IMR-90 (cell line): ENCODE data around the gene ZMYND11. TPM values are rescaled to one million over a fixed set of nuclear protein-coding genes. Genes with fewer than 3 reads are reported as not detected.

Experiments used
- ATAC-seq: fragments of 200-7000 bp; cut with Tn5 transposase; 2 replicates; pipeline ENCODE4 v1.9.1; 2020; ENCODE audit warnings: low read depth, mild to moderate bottlenecking, moderate library complexity
- BruUV-seq: library from RNA; stranded (reverse); fragments of 400-500 nt; replicated peaks from 2 replicates; lab custom pipeline; 2021; lab: Mats Ljungman, UMichigan
- CTCF ChIA-PET: fragments of 300-600 bp; formaldehyde crosslinking; extraction: SDS; loops from one replicate; lab custom pipeline; 2021; ENCODE audit warnings: antibody characterized with exemption; lab: Yijun Ruan, JAX
- POLR2A ChIA-PET: fragments of 300-600 bp; sonication (Branson Sonifier 250); formaldehyde crosslinking; loops from one replicate; lab custom pipeline; 2022; ENCODE audit warnings: antibody characterized with exemption; ENCODE audit not compliant: unreplicated experiment; lab: Charles Lee
- DNase-seq: peaks from one replicate; pipeline ENCODE4 v3.0.0; 2013
- H2AFZ ChIP-seq: replicated peaks from 2 replicates; pipeline ENCODE3; 2013; ENCODE audit warnings: low read length, mild to moderate bottlenecking; ENCODE audit not compliant: poor library complexity
- H2AK5ac ChIP-seq: 2 replicates; pipeline ENCODE4 v1.6.1; 2013; ENCODE audit warnings: low read depth, low read length, inconsistent platforms
- H2AK9ac ChIP-seq: replicated peaks from 2 replicates; pipeline ENCODE3; 2013; ENCODE audit warnings: mild to moderate bottlenecking, low read depth, low read length, moderate library complexity; ENCODE audit not compliant: poor library complexity
- H2BK120ac ChIP-seq: 2 replicates; pipeline ENCODE4 v1.6.1; 2013; ENCODE audit warnings: low read depth, low read length, inconsistent platforms
- H2BK15ac ChIP-seq: 3 replicates; pipeline ENCODE4 v1.6.1; 2013; ENCODE audit warnings: low read depth, low read length, inconsistent platforms
- H2BK20ac ChIP-seq: 2 replicates; pipeline ENCODE4 v1.6.1; 2013; ENCODE audit warnings: low read depth, mild to moderate bottlenecking, inconsistent platforms, low read length, moderate library complexity
- H2BK5ac ChIP-seq: 2 replicates; pipeline ENCODE4 v1.6.1; 2013; ENCODE audit warnings: mild to moderate bottlenecking, low read depth, low read length, inconsistent platforms; ENCODE audit not compliant: poor library complexity, severe bottlenecking
- H3K14ac ChIP-seq: replicated peaks from 2 replicates; pipeline ENCODE4 v1.6.1; 2013; ENCODE audit warnings: low read depth, low read length, inconsistent platforms
- H3K18ac ChIP-seq: 2 replicates; pipeline ENCODE4 v1.6.1; 2013; ENCODE audit warnings: low read depth, low read length, control low read depth
- H3K23ac ChIP-seq: 2 replicates; pipeline ENCODE4 v1.6.1; 2013; ENCODE audit warnings: low read depth, low read length, inconsistent platforms
- H3K27ac ChIP-seq: 2 replicates; pipeline ENCODE4 v1.5.1; 2013; ENCODE audit warnings: mild to moderate bottlenecking, control low read depth, low read length; ENCODE audit not compliant: insufficient read depth
- H3K27me3 ChIP-seq: 2 replicates; pipeline ENCODE4 v1.6.1; 2013; ENCODE audit warnings: low read length; ENCODE audit not compliant: control insufficient read depth, insufficient read depth
- H3K36me3 ChIP-seq: 2 replicates; pipeline ENCODE4 v1.6.1; 2013; ENCODE audit warnings: low read length, mixed read lengths; ENCODE audit not compliant: control insufficient read depth, insufficient read depth
- H3K4ac ChIP-seq: 2 replicates; pipeline ENCODE4 v1.6.1; 2013; ENCODE audit warnings: low read depth, low read length, inconsistent platforms
- H3K4me1 ChIP-seq: 2 replicates; pipeline ENCODE4 v1.6.1; 2013; ENCODE audit warnings: low read length, mixed read lengths; ENCODE audit not compliant: control insufficient read depth, insufficient read depth
- H3K4me2 ChIP-seq: 2 replicates; pipeline ENCODE4 v1.6.1; 2013; ENCODE audit warnings: low read depth, mild to moderate bottlenecking, control low read depth, low read length, moderate library complexity
- H3K4me3 ChIP-seq: 2 replicates; pipeline ENCODE4 v1.5.1; 2013; ENCODE audit warnings: low read depth, mild to moderate bottlenecking, control low read depth, low read length, moderate library complexity; ENCODE audit not compliant: insufficient read depth
- H3K56ac ChIP-seq: 2 replicates; pipeline ENCODE4 v1.6.1; 2013; ENCODE audit warnings: low read length, inconsistent platforms; ENCODE audit not compliant: insufficient read depth; ENCODE audit errors: extremely low read depth
- H3K79me1 ChIP-seq, 2 experiments: 2 replicates each; pipeline ENCODE4 v1.6.1; 2013; ENCODE audit warnings: low read length in 2 of 2, inconsistent platforms in 1 of 2, low read depth in 1 of 2
- H3K9ac ChIP-seq: 2 replicates; pipeline ENCODE4 v1.6.1; 2013; ENCODE audit warnings: low read depth, low read length, control low read depth
- H3K9me1 ChIP-seq: 2 replicates; pipeline ENCODE4 v1.6.1; 2013; ENCODE audit warnings: low read length, inconsistent platforms; ENCODE audit not compliant: insufficient read depth
- H3K9me3 ChIP-seq: 2 replicates; pipeline ENCODE4 v1.6.1; 2013; ENCODE audit warnings: low read length; ENCODE audit not compliant: control insufficient read depth, insufficient read depth
- H4K20me1 ChIP-seq: 2 replicates; pipeline ENCODE4 v1.6.1; 2013; ENCODE audit warnings: low read length, inconsistent platforms; ENCODE audit not compliant: insufficient read depth
- H4K5ac ChIP-seq: 2 replicates; pipeline ENCODE4 v1.6.1; 2013; ENCODE audit warnings: mild to moderate bottlenecking, low read depth, low read length, control low read depth
- H4K8ac ChIP-seq, 2 experiments: 2 replicates each; pipeline ENCODE4 v1.6.1; 2013; ENCODE audit warnings: low read depth in 2 of 2, low read length in 2 of 2, control low read depth in 1 of 2, inconsistent platforms in 1 of 2
- H4K91ac ChIP-seq: 2 replicates; pipeline ENCODE4 v1.6.1; 2013; ENCODE audit warnings: low read depth, low read length, inconsistent platforms; ENCODE audit not compliant: insufficient read depth
- CHD1 ChIP-seq: IDR thresholded peaks from 2 replicates; pipeline ENCODE4 v1.6.1; 2012; ENCODE audit warnings: low read depth, low read length, improper control_type of control experiment
- CTCF ChIP-seq: conservative IDR thresholded peaks from 2 replicates; pipeline ENCODE4 v1.5.1; 2012; ENCODE audit warnings: mild to moderate bottlenecking, low read depth, low read length, improper control_type of control experiment
- FOS ChIP-seq: fragments of 150-350 bp; IDR thresholded peaks from 2 replicates; pipeline ENCODE4 v1.6.1; 2016; ENCODE audit warnings: low read depth, low read length
- MAFK ChIP-seq: IDR thresholded peaks from 2 replicates; pipeline ENCODE4 v1.6.1; 2012; ENCODE audit warnings: low read depth, low read length, improper control_type of control experiment
- MAZ ChIP-seq: IDR thresholded peaks from 2 replicates; pipeline ENCODE4 v1.6.1; 2012; ENCODE audit warnings: low read depth, mild to moderate bottlenecking, low read length, improper control_type of control experiment, moderate library complexity, borderline replicate concordance
- MXI1 ChIP-seq: IDR thresholded peaks from 2 replicates; pipeline ENCODE4 v1.6.1; 2012; ENCODE audit warnings: low read depth, mild to moderate bottlenecking, low read length, moderate library complexity, borderline replicate concordance
- NFE2L2 ChIP-seq: fragments of 150-350 bp; IDR thresholded peaks from 2 replicates; pipeline ENCODE4 v1.6.1; 2016; ENCODE audit warnings: low read depth, mild to moderate bottlenecking, low read length
- POLR2A ChIP-seq: IDR thresholded peaks from 2 replicates; pipeline ENCODE4 v1.6.1; 2012; ENCODE audit warnings: mild to moderate bottlenecking, low read depth, low read length
- RCOR1 ChIP-seq: IDR thresholded peaks from 2 replicates; pipeline ENCODE4 v1.6.1; 2012; ENCODE audit warnings: mild to moderate bottlenecking, low read length, improper control_type of control experiment; ENCODE audit not compliant: insufficient replicate concordance
- USF2 ChIP-seq: fragments of 150-350 bp; IDR thresholded peaks from 2 replicates; pipeline ENCODE4 v1.6.1; 2017; ENCODE audit warnings: mild to moderate bottlenecking, antibody characterized with exemption, low read length, low read depth
- WGBS, 2 experiments: methylation state at CpG; one replicate each; pipeline versions ENCODE4 v1.1.5 to v1.1.7; 2013; ENCODE audit warnings: missing lambda C conversion rate in 2 of 2; ENCODE audit not compliant: insufficient read length in 1 of 2; ENCODE audit errors: extremely low coverage in 2 of 2; 5-methylcytosine and 5-hydroxymethylcytosine counted together
- dilution Hi-C: fragments of 300-500 bp; cut with HindIII; formaldehyde crosslinking; loops from one replicate; pipeline ENCODE4 v1.14.3; 2018; ENCODE audit warnings: low sequenced_read_pairs; ENCODE audit not compliant: unreplicated experiment
- in situ Hi-C: fragments of 300-500 bp; cut with MboI; formaldehyde crosslinking; loops from 3 replicates; pipeline ENCODE4 v1.14.3; 2019; ENCODE audit warnings: low sequenced_read_pairs, inconsistent platforms, mixed read lengths
- intact Hi-C: fragments of 100-400 bp; cut with micrococcal nuclease; formaldehyde crosslinking; loops from 2 replicates; pipeline ENCODE4 v1.10.0; 2022
- polyA plus RNA-seq, 3 experiments: library from polyadenylated mRNA; depleted of rRNA; stranded (reverse); fragments of >200 nt; gene quantifications; 2 replicates each; pipeline ENCODE4 v1.2.3, GENCODE V29; 2012; ENCODE audit warnings: low replicate concordance in 1 of 3
- total RNA-seq: library from RNA; depleted of rRNA; stranded (reverse); fragments of >200 nt; gene quantifications from 2 replicates; pipeline ENCODE4 v1.2.3, GENCODE V29; 2012
- TF ChIP-seq, protein P1 (sequence below): fragments of 150-350 bp; IDR thresholded peaks from 2 replicates; pipeline ENCODE4 v1.6.1; 2016; ENCODE audit warnings: low read depth, mild to moderate bottlenecking, low read length, moderate library complexity, borderline replicate concordance

Gene ZMYND11
- total and polyA plus RNA-seq, 2 of the 4 experiments (the other 2 are of a cell fraction) = 39.5 to 72.2 TPM

DNA sequence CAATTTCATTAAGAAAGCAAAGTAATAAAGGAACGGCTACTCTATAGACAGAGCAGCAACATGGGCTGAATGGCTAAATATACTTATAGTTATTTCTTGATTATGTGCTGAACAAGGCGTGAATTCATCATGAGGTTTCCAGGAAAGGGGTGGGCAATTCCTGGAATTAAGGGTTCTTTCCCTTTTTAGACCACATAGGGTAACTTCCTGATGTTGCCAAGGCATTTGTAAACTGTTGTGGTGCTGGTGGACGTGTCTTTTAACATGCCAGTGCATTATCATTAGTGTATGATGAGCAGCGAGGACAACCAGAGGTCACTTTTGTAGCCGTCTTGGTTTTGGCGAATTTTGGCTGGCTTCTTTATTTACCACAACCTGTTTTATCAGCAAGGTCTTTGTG is 28.5 kb upstream of the ZMYND11 start:
- dilution Hi-C loops = no loop called here

More for the DNA sequence above, 28.5 kb upstream of the ZMYND11 start:
- Histone ChIP-seq H3K27ac (no peak overlapping the region), H3K4me1 (no peaks in the 10 kb centered on the region), H3K79me1 (no peaks in the 10 kb centered on the region), H3K9me1 (no peaks in the 10 kb centered on the region), H3K27me3 (peaks cover 8% of the 10 kb centered on the region; the same call in 1 of the 2 replicates), H4K91ac (no peak overlapping the region), H3K36me3 (no peaks in the 10 kb centered on the region), H2AK9ac (no peak overlapping the region), H2BK5ac (no peak overlapping the region), H3K23ac (no peak overlapping the region), H3K4ac (no peak overlapping the region), H3K56ac (no peak overlapping the region), H3K14ac (no peak overlapping the region), H2BK15ac (no peak overlapping the region), H3K4me2 (no peak overlapping the region), H2BK20ac (no peak overlapping the region), H3K18ac (no peak overlapping the region), H2AFZ (no peak overlapping the region), H3K4me3 (no peak overlapping the region), H4K20me1 (no peaks in the 10 kb centered on the region), H3K9ac (no peak overlapping the region), H4K5ac (no peak overlapping the region), H4K8ac (no peak overlapping the region), H3K9me3 (peaks cover 2% of the 10 kb centered on the region; the same call in 1 of the 2 replicates), H2AK5ac (no peak overlapping the region), H2BK120ac (no peak overlapping the region)
- no peak for TF ChIP-seq CTCF
- TF ChIP-seq MAZ = no peak
- TF ChIP-seq USF2 = no peak
- TF ChIP-seq MXI1 = no peak
- no peak for TF ChIP-seq RCOR1
- TF ChIP-seq NFE2L2 = no peak
- TF ChIP-seq POLR2A = no peak
- TF ChIP-seq MAFK = no peak
- TF ChIP-seq, protein P1, sequence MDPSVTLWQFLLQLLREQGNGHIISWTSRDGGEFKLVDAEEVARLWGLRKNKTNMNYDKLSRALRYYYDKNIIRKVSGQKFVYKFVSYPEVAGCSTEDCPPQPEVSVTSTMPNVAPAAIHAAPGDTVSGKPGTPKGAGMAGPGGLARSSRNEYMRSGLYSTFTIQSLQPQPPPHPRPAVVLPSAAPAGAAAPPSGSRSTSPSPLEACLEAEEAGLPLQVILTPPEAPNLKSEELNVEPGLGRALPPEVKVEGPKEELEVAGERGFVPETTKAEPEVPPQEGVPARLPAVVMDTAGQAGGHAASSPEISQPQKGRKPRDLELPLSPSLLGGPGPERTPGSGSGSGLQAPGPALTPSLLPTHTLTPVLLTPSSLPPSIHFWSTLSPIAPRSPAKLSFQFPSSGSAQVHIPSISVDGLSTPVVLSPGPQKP = no peak
- TF ChIP-seq FOS = no peak
- no peak for TF ChIP-seq CHD1
- BruUV-seq = no TSS peak
- POLR2A ChIA-PET = no interaction called here
- ATAC-seq (no peak), DNase-seq (no peak)
- intact Hi-C loops (no loop called here), in situ Hi-C loops (no loop called here)
- no CpG with 5 or more reads among the region's 6 CpGs for whole genome bisulfite sequencing, 2 experiments
- CTCF ChIA-PET = no interaction called here
